ENCODE data around the gene PYCR2.

The PYCR2 gene

GRCh38 chr1:225917536-225917935, 6.5 kb downstream of the PYCR2 start:
- DNase-seq: no peak

DNA sequence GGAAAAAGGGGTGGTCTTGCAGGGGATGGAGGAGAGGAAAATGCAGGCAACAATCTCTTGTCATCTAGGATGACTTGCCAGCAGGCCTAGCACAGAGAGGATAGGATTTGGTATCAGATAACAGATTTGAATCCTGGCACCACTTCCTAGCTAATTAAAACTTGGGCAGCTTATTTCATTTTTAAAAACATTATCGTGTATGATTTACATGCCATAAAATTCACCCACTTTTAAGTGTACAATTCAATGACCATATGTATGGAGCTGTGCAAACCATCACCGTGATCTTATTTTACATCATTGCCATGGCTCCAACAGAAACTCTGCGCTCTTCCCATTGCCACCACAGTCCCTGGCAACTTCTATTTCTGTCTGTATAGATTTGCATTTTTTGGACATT, 6.9 kb downstream of the PYCR2 start:
- DNase-seq: no peak

DNA sequence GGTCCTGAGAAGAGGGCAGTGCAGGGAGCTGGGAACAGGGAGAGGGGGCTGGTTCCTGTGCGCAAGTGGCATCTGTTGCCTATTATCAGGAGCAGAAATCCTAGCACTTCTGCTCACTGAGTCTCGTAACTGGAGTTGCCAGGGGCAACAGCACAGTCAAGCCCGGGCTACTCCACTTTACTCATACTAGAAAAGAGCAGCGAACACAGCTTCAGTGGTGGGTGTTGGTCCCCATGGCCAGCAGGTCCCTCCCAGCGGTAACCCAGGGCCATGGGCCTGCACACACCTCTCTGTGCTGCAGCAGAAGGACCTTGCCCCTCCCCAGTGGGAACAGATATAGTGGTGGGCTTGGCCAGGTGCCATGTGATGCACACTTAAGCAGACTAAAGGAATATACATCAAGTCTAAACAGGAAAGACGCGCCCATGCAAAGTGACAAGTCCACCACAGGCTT, 8.5 kb downstream of the PYCR2 start:
- DNase-seq: peak; percentile 48

DNA sequence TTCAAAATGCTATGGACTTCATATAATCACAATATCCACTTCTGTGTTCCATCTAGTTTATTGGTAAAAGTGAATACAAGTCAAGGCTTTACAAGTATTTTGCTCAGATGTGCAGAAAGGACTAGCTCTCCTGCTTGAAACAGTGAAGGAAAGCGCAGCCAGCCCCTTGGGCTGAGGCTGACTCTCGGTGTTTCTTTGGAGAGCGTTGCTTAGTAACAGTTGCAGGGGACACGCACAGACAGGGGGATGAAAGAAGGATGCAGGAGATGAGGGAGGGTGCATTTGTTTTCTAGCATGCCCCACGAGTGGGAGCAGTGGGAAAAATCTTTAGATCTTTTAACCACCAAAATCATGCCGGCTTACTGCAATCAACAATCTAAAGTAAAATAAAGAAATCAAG, 9.1 kb downstream of the PYCR2 start:
- no peak for DNase-seq

DNA sequence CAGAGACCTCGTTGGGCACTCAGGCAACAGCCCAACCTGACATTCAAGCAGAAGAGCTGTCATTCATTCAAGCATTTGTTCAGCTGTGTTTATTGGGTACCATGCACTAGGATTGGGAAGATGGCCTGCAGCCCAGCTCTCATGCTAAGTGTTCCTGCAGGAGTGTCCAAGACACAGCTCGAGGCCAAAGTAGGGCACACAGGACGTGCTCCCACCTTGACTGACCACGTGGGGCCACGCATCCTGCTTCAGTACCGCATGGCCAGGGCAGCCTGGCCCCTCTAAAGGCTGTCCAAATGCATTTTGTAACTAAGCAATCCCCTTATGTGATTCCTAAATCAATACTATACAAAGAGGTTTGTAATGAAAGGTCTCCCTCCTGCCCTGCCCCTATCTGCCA, 9.7 kb downstream of the PYCR2 start:
- DNase-seq: no peak

- no peak for DNase-seq
These were observed 12.6 kb downstream of the PYCR2 start for GRCh38 chr1:225911191-225912130.

DNA sequence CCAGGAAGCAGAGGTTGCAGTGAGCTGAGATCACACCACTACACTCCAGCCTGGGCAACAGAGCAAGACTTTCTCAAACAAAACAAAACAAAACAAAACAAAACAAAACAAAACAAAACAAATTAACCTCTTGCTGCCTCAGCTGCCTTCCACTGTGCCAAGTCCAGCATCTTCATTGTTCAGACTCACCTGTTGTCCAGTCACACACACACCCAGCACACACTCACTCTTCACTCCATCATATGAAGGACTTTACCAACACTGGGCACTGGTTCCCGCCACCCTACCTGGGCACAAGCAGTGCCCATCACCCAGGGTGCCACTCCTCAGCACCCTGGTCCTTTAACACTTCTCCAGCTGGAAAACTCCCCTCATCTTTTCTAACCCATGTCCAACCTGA, 14.6 kb downstream of the PYCR2 start:
- DNase-seq: no peak

DNA sequence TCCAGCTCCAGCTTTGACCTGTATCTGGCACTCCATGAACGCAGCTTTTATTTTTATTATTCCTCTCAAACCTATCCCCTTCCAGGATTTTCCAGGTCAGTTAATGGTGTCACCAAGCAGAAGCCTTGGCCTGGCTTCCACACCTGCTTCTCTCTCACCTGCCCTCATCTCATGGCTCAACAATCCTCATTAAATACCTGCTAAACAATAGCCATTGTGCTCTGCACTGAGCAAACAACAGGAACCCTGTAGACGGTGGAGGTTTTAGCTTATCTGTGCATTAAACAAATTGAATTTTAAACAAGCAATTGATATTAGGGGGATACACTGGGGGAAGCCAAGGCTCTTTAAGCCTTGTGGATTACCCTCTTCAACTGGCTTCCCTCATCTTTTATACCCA, 15.3 kb downstream of the PYCR2 start:
- DNase-seq: peak; percentile 40

DNA sequence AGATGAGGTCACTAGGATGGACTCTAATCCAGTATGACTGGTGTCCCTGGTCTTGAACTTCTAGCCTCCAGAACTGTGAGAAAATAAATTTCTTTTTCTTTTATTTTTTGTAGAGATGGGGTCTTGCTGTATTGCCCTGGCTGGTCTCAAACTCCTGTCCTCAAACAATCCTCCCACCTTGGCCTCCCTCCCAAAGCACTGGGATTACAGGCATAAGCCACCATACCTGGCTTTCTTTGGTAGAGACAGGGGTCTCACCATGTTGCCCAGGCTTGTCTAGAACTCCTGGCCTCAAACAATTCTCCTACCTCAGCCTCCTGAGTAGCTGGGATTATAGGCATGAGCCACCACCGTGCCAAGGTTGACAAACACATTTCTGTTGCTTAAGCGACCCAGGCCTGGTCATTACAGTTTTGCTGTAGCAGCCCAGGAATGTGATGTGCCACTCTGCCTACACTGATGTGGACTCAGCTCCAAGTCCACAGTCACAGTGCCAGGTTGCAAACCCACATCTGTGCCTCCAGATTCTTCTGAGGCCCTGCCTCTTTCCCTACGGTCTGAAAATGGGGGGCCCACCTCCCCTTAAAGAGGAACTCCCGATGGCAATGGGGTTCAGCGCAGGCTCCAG, 15.9 kb downstream of the PYCR2 start:
- no peak for DNase-seq

GRCh38 chr1:225907341-225907740, 16.7 kb downstream of the PYCR2 start:
- no peak for DNase-seq

DNA sequence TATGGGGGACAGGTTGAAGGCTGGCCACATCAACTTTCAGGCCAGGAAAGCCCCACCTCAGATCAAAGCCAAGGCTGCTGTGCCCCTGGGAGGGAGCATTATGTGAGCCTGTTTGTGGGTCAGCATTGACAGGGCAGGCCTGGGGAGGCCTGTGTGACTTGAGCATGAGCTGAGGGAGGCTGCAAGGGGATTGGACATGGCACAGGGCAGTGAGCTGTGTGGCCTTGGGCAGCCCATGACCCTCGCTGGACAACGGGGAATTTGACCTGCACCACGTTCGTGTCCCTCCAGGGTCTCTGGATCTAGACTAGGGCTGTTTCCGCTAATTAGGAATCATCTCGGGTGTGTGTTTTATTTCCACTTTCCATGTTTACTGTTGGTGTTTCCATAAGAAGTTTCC, 17.6 kb downstream of the PYCR2 start:
- DNase-seq: no peak

GRCh38 chr1:225903623-225904022, 20.4 kb downstream of the PYCR2 start:
- no peak for DNase-seq

DNA sequence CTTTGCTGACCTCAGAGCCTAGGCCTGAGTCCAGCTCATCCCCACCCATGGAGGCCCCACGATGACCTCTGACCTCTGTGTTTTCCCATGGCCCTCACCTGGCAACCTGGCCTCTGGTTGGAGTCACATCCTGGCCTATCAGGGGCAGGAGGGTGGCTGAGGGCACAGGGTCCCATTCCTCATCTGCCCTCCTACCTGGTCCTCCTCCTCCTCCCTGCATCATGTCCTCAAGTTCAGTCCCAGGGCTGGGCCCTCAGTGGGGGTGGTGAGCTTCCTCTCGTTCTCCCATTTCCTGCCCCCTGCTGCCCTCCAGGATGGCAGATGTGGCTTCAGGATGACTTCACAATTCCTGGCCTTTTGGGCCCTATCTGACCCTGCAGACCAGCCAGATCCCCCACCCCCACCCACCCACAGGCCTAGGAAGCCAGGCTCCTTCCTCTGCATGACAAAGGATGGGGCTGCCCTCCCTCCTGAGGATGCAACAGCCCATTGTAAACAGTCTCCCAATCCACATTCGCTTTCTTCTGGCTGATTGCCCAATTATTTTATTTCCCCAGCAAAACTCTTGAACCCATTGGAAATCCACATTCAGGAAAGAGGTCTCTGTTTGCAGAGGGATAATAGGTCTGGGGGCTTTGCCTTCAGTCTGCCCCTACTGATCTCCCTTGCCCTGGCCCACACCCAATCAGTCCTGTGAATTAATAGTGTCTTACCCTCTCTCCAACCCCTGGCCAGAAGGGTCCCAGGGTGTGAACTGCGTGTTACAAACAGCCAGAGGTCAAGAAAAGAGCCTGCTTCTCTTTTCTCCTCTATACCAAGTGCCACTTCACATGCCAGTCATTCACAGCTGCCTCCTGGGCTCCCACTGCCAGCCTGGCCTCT, 24.8 kb downstream of the PYCR2 start:
- DNase-seq: no peak

DNA sequence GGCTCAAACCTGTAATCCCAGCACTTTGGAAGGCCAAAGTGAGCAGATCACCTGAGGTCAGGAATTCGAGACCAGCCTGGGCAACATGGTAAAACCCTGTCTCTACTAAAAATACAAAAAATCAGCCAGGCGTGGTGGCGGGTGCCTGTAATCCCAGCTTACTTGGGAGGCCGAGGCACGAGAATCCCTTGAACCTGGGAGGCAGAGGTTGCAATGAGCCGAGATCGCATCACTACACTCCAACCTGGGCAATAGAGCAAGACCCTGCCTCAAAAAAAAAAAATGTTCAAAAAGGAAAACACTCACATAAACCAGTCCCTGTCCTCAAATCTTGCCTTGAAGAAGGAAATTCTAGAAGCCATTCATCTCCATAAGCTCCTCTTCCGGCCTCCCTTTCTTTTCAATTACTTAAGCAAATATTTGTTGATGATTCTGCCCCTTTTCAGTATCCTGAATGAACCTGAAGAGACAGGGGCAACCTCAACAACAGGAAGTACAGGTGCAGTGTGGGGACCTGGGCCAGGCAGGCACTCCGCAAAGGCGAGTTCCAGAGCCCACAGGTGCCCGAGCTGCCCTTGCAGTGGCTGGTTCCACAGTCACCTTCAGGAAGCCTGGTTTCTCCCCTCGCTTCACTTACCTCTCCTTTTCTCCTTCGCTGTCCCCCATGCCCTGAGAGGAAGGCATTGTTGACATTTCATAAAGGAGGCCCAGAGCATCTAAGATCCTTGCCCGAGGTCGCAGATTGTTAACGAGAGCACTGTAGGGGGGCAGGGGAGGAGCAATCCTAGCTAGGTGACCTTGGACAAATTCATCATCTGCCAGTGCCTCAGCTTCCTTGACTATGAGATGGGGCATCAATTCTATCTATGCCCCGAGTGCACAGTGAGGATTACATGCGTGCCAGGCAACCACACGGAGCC, 26.2 kb downstream of the PYCR2 start:
- peak; percentile 52 for DNase-seq

GRCh38 chr1:225896937-225897549, 27.0 kb downstream of the PYCR2 start:
- no peak for DNase-seq

GRCh38 chr1:225896494-225896893, 27.6 kb downstream of the PYCR2 start:
- DNase-seq: no peak

DNA sequence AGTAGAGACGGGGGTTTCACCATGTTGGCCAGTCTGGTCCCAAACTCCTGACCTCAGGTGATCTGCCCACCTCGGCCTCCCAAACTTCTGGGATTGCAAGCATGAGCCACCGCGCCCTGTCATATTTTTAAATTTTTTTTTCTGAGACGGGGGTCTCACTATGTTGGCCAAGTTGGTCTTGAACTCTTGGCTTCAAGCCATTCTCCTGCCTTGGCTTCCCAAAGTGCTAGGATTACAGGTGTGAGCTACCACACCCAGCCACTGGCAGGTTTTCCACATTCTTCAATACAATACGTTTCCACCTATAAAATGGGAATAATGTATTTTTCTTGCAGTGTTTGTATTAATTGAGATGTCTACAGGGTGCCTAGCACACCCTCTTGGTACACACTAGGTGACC, 31.7 kb downstream of the PYCR2 start:
- no peak for DNase-seq

DNA sequence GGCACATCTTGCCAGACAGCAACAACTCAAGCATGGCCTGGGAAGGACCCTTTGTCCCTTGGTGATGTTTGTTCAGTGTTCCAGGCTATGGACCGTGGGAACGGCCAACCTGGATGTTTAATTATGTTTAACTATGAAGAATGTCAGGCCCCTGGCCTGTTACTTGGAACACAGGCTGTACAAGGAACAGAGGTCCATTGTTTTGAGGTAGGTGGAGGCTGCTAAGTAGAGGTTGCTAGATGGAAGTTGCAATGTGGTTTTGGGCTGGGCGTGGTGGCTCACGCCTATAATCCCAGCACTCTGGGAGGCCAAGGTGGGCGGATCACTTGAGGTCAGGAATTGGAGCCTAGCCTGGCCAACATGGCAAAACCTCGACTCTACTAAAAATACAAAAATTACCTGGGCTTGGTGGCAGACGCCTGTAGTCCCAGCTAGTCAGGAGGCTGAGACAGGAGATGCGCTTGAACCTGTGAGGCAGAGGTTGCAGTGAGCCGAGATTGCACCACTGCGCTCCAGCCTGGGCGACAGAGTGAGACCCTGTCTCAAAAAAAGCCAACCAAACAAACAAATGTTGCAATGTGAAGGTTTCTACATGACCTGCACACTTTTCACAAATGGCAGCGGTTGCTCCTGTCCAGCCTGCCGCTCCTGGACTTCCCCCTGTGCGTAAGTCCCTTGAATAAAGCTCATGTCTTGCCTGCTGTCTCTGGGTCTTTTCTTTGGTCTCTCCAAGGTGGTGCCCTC, 32.6 kb downstream of the PYCR2 start:
- DNase-seq: no peak

- DNase-seq: no peak
These were observed 33.5 kb downstream of the PYCR2 start for GRCh38 chr1:225890346-225891228.

GRCh38 chr1:225889743-225890142, 34.3 kb downstream of the PYCR2 start:
- no peak for DNase-seq

Measured in NCI-H1436 (cell line).